HEK293 (cell line): ENCODE results near the gene FERMT2.
"Not testable (repeated sequence)": the region's sequence is repeated elsewhere in the genome, so short reads cannot be mapped to it uniquely, and the experiment has no call there.

Experiments used
- TRIM28 ChIP-seq: IDR thresholded peaks from 2 replicates; pipeline ENCODE4 v1.6.1; 2011; ENCODE audit warnings: low read length, control low read depth, borderline replicate concordance
- YY1 ChIP-seq: fragments of 450-650 bp; formaldehyde crosslinking; IDR thresholded peaks from 2 replicates; pipeline ENCODE4 v1.5.1; 2018; ENCODE audit warnings: missing biosample characterization, missing genetic modification characterization
- ZNF121 ChIP-seq: fragments of 450-650 bp; formaldehyde crosslinking; IDR thresholded peaks from 2 replicates; pipeline ENCODE4 v1.5.1; 2016; ENCODE audit warnings: missing biosample characterization, missing genetic modification characterization
- ZNF133 ChIP-seq: fragments of 450-650 bp; formaldehyde crosslinking; IDR thresholded peaks from 2 replicates; pipeline ENCODE4 v1.5.1; 2016; ENCODE audit warnings: missing biosample characterization, missing genetic modification characterization
- ZNF350 ChIP-seq: fragments of 450-650 bp; formaldehyde crosslinking; IDR thresholded peaks from 2 replicates; pipeline ENCODE4 v1.5.0; 2017; ENCODE audit warnings: missing biosample characterization, mild to moderate bottlenecking, missing genetic modification characterization
- ZNF501 ChIP-seq: fragments of 450-650 bp; formaldehyde crosslinking; IDR thresholded peaks from 2 replicates; pipeline ENCODE4 v1.5.1; 2016; ENCODE audit warnings: missing biosample characterization, missing genetic modification characterization
- ZNF776 ChIP-seq: fragments of 450-650 bp; formaldehyde crosslinking; IDR thresholded peaks from 2 replicates; pipeline ENCODE4 v1.5.0; 2017; ENCODE audit warnings: missing biosample characterization, missing genetic modification characterization, borderline replicate concordance
- TF ChIP-seq, protein P1 (sequence below): fragments of 450-650 bp; formaldehyde crosslinking; IDR thresholded peaks from 2 replicates; pipeline ENCODE4 v1.5.1; 2016; ENCODE audit warnings: missing biosample characterization, missing genetic modification characterization

GRCh38 chr14:52920411-52920810 lies 30.4 kb downstream of the FERMT2 start:
- TF ChIP-seq ZNF776 (tag by site-specific recombination); YY1 (tag by site-specific recombination); ZNF501 (tag by site-specific recombination); TRIM28; ZNF133 (tag by site-specific recombination); ZNF350 (tag by site-specific recombination); ZNF121 (tag by site-specific recombination): not testable (repeated sequence)
- TF ChIP-seq, protein P1, sequence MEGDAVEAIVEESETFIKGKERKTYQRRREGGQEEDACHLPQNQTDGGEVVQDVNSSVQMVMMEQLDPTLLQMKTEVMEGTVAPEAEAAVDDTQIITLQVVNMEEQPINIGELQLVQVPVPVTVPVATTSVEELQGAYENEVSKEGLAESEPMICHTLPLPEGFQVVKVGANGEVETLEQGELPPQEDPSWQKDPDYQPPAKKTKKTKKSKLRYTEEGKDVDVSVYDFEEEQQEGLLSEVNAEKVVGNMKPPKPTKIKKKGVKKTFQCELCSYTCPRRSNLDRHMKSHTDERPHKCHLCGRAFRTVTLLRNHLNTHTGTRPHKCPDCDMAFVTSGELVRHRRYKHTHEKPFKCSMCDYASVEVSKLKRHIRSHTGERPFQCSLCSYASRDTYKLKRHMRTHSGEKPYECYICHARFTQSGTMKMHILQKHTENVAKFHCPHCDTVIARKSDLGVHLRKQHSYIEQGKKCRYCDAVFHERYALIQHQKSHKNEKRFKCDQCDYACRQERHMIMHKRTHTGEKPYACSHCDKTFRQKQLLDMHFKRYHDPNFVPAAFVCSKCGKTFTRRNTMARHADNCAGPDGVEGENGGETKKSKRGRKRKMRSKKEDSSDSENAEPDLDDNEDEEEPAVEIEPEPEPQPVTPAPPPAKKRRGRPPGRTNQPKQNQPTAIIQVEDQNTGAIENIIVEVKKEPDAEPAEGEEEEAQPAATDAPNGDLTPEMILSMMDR (tag by site-specific recombination) = not testable (repeated sequence)
